ENCODE data around the gene ZNF507.

The ZNF507 gene

GRCh38 chr19:32309711-32310390, 35.6 kb upstream of the ZNF507 start:
- no peak for DNase-seq (ENCODE audit: low read depth in 2 of 2)
- no peak overlapping the region for H3K4me3 ChIP-seq (replicated peaks in 1 of 2; ENCODE audit: low read depth in 2 of 2, low read length in 2 of 2)
- no peak for TF ChIP-seq CTCF (IDR thresholded peaks at IDR 0.05; ENCODE audit: low read depth, low read length)

GRCh38 chr19:32311371-32311770, 34.0 kb upstream of the ZNF507 start:
- no peak overlapping the region for H3K4me3 ChIP-seq (replicated peaks in 1 of 2; ENCODE audit: low read depth in 2 of 2, low read length in 2 of 2)
- TF ChIP-seq CTCF (IDR thresholded peaks at IDR 0.05; ENCODE audit: low read depth, low read length), result no peak
- no peak for DNase-seq (ENCODE audit: low read depth in 2 of 2)

- DNase-seq (ENCODE audit: low read depth in 2 of 2), result peak in 1 of 2 donors; percentile 15
- no peak for TF ChIP-seq CTCF (IDR thresholded peaks at IDR 0.05; ENCODE audit: low read depth, low read length)
- no peak overlapping the region for H3K4me3 ChIP-seq (replicated peaks in 1 of 2; ENCODE audit: low read depth in 2 of 2, low read length in 2 of 2)
Observed at GRCh38 chr19:32313569-32314265, 31.7 kb upstream of the ZNF507 start.

- no peak for DNase-seq (ENCODE audit: low read depth in 2 of 2)
- H3K4me3 ChIP-seq (replicated peaks in 1 of 2; ENCODE audit: low read depth in 2 of 2, low read length in 2 of 2), result no peak overlapping the region
Observed at GRCh38 chr19:32316034-32316433, 29.4 kb upstream of the ZNF507 start.

GRCh38 chr19:32317086-32317485, 28.3 kb upstream of the ZNF507 start:
- no peak for DNase-seq (ENCODE audit: low read depth in 2 of 2)
- no peak overlapping the region for H3K4me3 ChIP-seq (replicated peaks in 1 of 2; ENCODE audit: low read depth in 2 of 2, low read length in 2 of 2)
- no peak for TF ChIP-seq CTCF (IDR thresholded peaks at IDR 0.05; ENCODE audit: low read depth, low read length)

More at GRCh38 chr19:32316034-32316433, 29.4 kb upstream of the ZNF507 start:
- no peak for TF ChIP-seq CTCF (IDR thresholded peaks at IDR 0.05; ENCODE audit: low read depth, low read length)

GRCh38 chr19:32318884-32319520, 26.4 kb upstream of the ZNF507 start:
- TF ChIP-seq CTCF (IDR thresholded peaks at IDR 0.05; ENCODE audit: low read depth, low read length), result no peak
- DNase-seq (ENCODE audit: low read depth in 2 of 2), result peak in 1 of 2 donors; percentile 12
- no peak overlapping the region for H3K4me3 ChIP-seq (replicated peaks in 1 of 2; ENCODE audit: low read depth in 2 of 2, low read length in 2 of 2)

Data from cardiac fibroblast (primary cell).